K562 treated with DMSO at 1 percent for 4 hours (cell line): ENCODE results near the gene PHLDA2. TPM values are rescaled to one million over a fixed set of nuclear protein-coding genes. Genes with fewer than 3 reads are reported as not detected.

Experiments
- total RNA-seq: library from RNA; unstranded; fragments of 300-600 nt; gene quantifications from 2 replicates; pipeline ENCODE4 v1.2.3, GENCODE V29; 2022; ENCODE audit not compliant: insufficient read depth

Gene PHLDA2
- 49.7 and 53.1 TPM in 2 replicates for total RNA-seq

GRCh38 chr11:2928605-2929530 lies at the start of gene PHLDA2:
Gene PHLDA2 (minus strand): TSS chr11:2929420. CDS start chr11:2929364, 56 bp downstream.

GRCh38 chr11:2885678-2886081 lies 43.5 kb downstream of the PHLDA2 start, which contains the start of gene CDKN1C:
Gene CDKN1C (minus strand): TSS chr11:2885775. CDS start chr11:2885456, 319 bp downstream.

Other genes with a start within 250 kb of the PHLDA2 start
- 0.14 and 0.23 TPM in 2 replicates for gene KCNQ1OT1, start 229.4 kb downstream of the PHLDA2 start, total RNA-seq
- 15.1 and 15.4 TPM in 2 replicates for gene CDKN1C, start 43.6 kb downstream of the PHLDA2 start, total RNA-seq
- gene NAP1L4, start 62.9 kb upstream of the PHLDA2 start, total RNA-seq, result 89.8 and 102 TPM in 2 replicates
- gene CARS1, start 128.0 kb upstream of the PHLDA2 start, total RNA-seq, result 153 and 162 TPM in 2 replicates
- gene OSBPL5, start 235.9 kb upstream of the PHLDA2 start, total RNA-seq, result 7.1 and 8.0 TPM in 2 replicates